Uterus (tissue), 4 donors: ENCODE data around the gene MRPL21. TPM values are rescaled to one million over a fixed set of nuclear protein-coding genes. Genes with fewer than 3 reads are reported as not detected.

Experiments
- DNase-seq, 2 donors: peaks; one replicate each; pipeline ENCODE4 v3.0.0-alpha.2; 2019 to 2020
- H3K27ac ChIP-seq, 2 donors: fragments of 200-600 bp; sonication (generic); 1 replicate in 1 of 2; 2 replicates in 1 of 2; pipeline ENCODE4 v1.5.1; 2016 to 2018
- H3K27me3 ChIP-seq, 2 donors: fragments of 200-600 bp; sonication (generic); one replicate each; pipeline ENCODE4 v1.5.1; 2018 to 2019; ENCODE audit warnings: control low read depth in 1 of 2
- H3K36me3 ChIP-seq, 2 donors: fragments of 200-600 bp; sonication (generic); one replicate each; pipeline ENCODE4 v1.5.1; 2019; ENCODE audit warnings: control low read depth in 1 of 2
- H3K4me1 ChIP-seq, 2 donors: fragments of 200-600 bp; sonication (generic); one replicate each; pipeline ENCODE4 v1.5.1; 2018 to 2019; ENCODE audit warnings: control low read depth in 1 of 2
- H3K4me3 ChIP-seq, 2 donors: fragments of 200-600 bp; sonication (generic); 1 replicate in 1 of 2; 2 replicates in 1 of 2; pipeline ENCODE4 v1.5.1; 2018 to 2019; ENCODE audit warnings: mild to moderate bottlenecking in 1 of 2
- H3K9me3 ChIP-seq, 2 donors: fragments of 200-600 bp; sonication (generic); one replicate each; pipeline ENCODE4 v1.5.1; 2019; ENCODE audit warnings: control low read depth in 1 of 2
- POLR2A ChIP-seq, 2 donors: fragments of 450-650 bp; IDR thresholded peaks; one replicate each; pipeline ENCODE4 v1.6.1; 2016; ENCODE audit warnings: antibody characterized with exemption in 2 of 2, mild to moderate bottlenecking in 1 of 2, moderate library complexity in 1 of 2
- intact Hi-C: fragments of 100-400 bp; cut with DNase I; formaldehyde crosslinking; loops from one replicate; pipeline ENCODE4 v1.15.1; 2023; ENCODE audit warnings: low total_unique reads
- total RNA-seq, 4 donors: library from RNA; depleted of rRNA in 3 of 4; stranded (reverse); fragments of >200 nt in 3 of 4; gene quantifications; one replicate each; pipeline versions ENCODE4 v1.1.0 to v1.2.4, GENCODE V29; 2014 to 2023
- TF ChIP-seq, protein P1 (sequence below), 4 experiments: fragments of 200-600 bp in 2 of 4; fragments of 450-650 bp in 2 of 4; sonication (generic) in 2 of 4; IDR thresholded peaks; one replicate each; pipeline ENCODE4 v1.5.1; 2016 to 2019; ENCODE audit warnings: antibody characterized with exemption in 4 of 4, mild to moderate bottlenecking in 2 of 4, moderate library complexity in 1 of 4
- donor health status: DM: yes; HTN: yes; CAD: no.

The MRPL21 gene
- total RNA-seq, 4 donors from 2014 or later, result 29.2 to 52.7 (median 36.9) TPM

DNA sequence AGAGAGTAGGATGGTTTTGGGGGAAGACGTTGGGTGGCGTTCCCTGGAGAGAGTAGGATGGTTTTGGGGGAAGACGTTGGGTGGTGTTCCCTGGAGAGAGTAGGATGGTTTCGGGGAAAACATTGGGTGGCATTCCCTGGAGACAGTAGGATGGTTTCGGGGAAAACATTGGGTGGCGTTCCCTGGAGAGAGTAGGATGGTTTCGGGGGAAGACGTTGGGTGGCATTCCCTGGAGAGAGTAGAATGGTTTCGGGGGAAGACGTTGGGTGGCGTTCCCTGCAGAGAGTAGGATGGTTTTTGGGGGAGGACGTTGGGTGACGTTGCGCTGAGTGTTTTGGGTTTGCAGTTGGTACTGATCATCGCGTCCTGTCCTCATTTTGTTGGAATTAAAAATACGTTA lies 28.3 kb upstream of the MRPL21 start:
- no peaks in the 10 kb centered on the region for H3K36me3 ChIP-seq
- no peaks in the 10 kb centered on the region for H3K9me3 ChIP-seq
- H3K27me3 ChIP-seq, result no peaks in the 10 kb centered on the region
- H3K4me3 ChIP-seq, result no peak overlapping the region
- no peak overlapping the region for H3K27ac ChIP-seq
- DNase-seq, result no peak
- TF ChIP-seq, protein P1, sequence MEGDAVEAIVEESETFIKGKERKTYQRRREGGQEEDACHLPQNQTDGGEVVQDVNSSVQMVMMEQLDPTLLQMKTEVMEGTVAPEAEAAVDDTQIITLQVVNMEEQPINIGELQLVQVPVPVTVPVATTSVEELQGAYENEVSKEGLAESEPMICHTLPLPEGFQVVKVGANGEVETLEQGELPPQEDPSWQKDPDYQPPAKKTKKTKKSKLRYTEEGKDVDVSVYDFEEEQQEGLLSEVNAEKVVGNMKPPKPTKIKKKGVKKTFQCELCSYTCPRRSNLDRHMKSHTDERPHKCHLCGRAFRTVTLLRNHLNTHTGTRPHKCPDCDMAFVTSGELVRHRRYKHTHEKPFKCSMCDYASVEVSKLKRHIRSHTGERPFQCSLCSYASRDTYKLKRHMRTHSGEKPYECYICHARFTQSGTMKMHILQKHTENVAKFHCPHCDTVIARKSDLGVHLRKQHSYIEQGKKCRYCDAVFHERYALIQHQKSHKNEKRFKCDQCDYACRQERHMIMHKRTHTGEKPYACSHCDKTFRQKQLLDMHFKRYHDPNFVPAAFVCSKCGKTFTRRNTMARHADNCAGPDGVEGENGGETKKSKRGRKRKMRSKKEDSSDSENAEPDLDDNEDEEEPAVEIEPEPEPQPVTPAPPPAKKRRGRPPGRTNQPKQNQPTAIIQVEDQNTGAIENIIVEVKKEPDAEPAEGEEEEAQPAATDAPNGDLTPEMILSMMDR (IDR thresholded peaks at IDR 0.05), result no peak
- no peak for TF ChIP-seq POLR2A (IDR thresholded peaks at IDR 0.05)
- intact Hi-C loops, result no loop called here
- no peaks in the 10 kb centered on the region for H3K4me1 ChIP-seq

DNA sequence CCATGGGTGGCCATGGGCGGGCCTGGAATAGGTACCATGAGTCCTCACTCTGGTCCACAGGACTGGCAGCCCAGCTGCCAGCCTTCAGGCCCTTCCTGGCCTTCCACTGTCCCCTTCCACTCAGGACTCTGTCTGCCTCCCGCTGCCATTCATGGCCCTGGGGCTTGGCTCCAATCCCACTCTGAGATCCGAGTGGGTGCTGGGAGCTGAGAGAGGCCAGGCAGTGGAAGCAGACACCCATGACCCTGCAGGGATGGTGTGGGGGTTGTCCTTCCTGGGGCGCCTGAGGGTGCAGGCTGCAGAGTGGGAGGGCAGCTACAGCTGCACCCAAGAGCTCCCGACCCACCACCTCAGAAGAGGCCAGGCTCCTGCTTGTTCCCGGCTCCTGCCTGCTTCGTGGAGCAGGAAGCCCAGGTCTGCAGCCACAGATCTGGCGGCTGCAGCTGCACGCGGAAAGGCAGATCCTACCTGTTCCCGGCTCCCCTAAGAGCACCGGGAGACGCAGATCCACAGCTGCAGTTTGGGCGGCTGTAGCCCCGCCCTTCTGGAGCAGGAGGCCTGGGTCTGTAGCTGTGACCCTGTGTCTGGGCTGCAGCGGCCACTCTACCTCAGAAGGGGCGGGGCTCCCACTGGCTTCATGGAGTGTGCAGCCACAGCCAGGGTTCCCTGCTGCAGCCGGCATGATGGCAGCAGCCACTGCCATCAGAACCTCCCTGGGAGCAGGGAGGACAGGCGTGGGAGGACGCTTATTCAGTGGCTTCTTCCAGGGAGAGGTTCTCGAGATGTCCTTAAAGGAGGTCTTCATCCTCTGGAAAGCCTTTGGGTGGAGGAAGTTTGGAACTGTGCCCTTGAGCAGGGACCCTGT lies 27.6 kb upstream of the MRPL21 start:
- DNase-seq, result no peak
- no peaks in the 10 kb centered on the region for H3K9me3 ChIP-seq
- H3K4me1 ChIP-seq, result no peaks in the 10 kb centered on the region
- no peak for TF ChIP-seq POLR2A (IDR thresholded peaks at IDR 0.05)
- TF ChIP-seq, protein P1 (IDR thresholded peaks at IDR 0.05), result no peak
- no peak overlapping the region for H3K27ac ChIP-seq
- H3K4me3 ChIP-seq, result no peak overlapping the region
- intact Hi-C loops, result no loop called here
- H3K27me3 ChIP-seq, result no peaks in the 10 kb centered on the region
- no peaks in the 10 kb centered on the region for H3K36me3 ChIP-seq

- H3K27ac ChIP-seq, result no peak overlapping the region
- no peak overlapping the region for H3K4me3 ChIP-seq
- no peak for DNase-seq
- intact Hi-C loops, result no loop called here
- no peaks in the 10 kb centered on the region for H3K27me3 ChIP-seq
- TF ChIP-seq, protein P1 (IDR thresholded peaks at IDR 0.05), result no peak
- no peak for TF ChIP-seq POLR2A (IDR thresholded peaks at IDR 0.05)
- H3K9me3 ChIP-seq, result peaks cover 0 to 11% of the 10 kb centered on the region in 2 donors
- H3K36me3 ChIP-seq, result no peaks in the 10 kb centered on the region
- H3K4me1 ChIP-seq, result no peaks in the 10 kb centered on the region
These were observed 26.3 kb upstream of the MRPL21 start for GRCh38 chr11:68929706-68930570.

GRCh38 chr11:68929135-68929534 lies 25.5 kb upstream of the MRPL21 start:
- no peaks in the 10 kb centered on the region for H3K27me3 ChIP-seq
- H3K36me3 ChIP-seq, result no peaks in the 10 kb centered on the region
- no peaks in the 10 kb centered on the region for H3K4me1 ChIP-seq
- intact Hi-C loops, result no loop called here
- H3K4me3 ChIP-seq, result no peak overlapping the region
- no peak for DNase-seq
- TF ChIP-seq, protein P1 (IDR thresholded peaks at IDR 0.05), result no peak
- no peak for TF ChIP-seq POLR2A (IDR thresholded peaks at IDR 0.05)
- no peak overlapping the region for H3K27ac ChIP-seq
- H3K9me3 ChIP-seq, result peaks cover 0 to 12% of the 10 kb centered on the region in 2 donors
